ENCODE results near the gene GGT5.
"Not testable (repeated sequence)": the region's sequence is repeated elsewhere in the genome, so short reads cannot be mapped to it uniquely, and the experiment has no call there.

GGT5 gene

DNA sequence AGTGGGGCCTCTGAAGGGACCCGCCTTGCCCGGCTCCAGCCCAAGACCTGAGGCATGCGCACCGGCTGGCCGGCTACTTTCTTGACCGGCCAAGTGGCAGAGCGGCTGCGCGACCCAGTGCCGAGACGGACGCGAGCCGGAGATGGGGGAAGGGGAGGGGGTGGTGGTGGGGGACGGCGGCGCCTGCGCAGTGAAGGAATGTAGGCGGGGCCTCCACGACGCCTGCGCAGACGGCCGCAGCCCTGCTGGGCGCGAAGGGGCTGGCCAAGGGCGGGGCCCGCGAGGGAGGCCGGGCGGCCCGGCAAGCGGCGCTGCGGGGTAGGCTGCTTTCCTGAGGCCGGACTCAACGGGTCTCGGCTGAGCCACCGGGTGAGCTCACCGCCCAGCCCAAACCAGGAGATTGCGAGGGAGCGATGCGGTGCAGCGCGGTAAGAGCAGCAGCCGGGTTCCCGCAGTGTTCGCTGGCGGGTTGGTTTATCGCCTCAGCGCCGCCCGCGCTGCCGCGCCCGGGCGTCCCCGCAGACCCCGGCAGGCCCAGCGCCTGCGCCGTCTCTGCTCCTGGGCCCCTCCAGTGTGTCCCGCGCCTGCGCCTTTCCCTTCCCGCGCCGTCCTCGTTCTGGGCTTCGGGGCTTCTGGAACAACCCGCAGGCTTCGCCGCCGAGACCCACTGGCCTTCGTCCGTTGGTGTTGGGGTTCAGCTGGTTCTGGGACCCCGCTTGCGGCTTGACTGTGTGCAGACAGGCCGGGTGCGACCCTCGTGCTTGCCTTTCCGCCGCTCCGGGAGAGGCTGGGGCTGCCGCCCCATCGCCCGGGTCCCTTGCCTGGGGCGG, 25.9 kb upstream of the GGT5 start, which contains the start of gene SPECC1L:
SPECC1L (plus strand) TSS at position 276 of the 830 bp plus-strand sequence. CDS start 31,401 bp downstream, outside the sequence.
- TF ChIP-seq, protein P1, sequence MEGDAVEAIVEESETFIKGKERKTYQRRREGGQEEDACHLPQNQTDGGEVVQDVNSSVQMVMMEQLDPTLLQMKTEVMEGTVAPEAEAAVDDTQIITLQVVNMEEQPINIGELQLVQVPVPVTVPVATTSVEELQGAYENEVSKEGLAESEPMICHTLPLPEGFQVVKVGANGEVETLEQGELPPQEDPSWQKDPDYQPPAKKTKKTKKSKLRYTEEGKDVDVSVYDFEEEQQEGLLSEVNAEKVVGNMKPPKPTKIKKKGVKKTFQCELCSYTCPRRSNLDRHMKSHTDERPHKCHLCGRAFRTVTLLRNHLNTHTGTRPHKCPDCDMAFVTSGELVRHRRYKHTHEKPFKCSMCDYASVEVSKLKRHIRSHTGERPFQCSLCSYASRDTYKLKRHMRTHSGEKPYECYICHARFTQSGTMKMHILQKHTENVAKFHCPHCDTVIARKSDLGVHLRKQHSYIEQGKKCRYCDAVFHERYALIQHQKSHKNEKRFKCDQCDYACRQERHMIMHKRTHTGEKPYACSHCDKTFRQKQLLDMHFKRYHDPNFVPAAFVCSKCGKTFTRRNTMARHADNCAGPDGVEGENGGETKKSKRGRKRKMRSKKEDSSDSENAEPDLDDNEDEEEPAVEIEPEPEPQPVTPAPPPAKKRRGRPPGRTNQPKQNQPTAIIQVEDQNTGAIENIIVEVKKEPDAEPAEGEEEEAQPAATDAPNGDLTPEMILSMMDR (IDR thresholded peaks at IDR 0.05; ENCODE audit: low read depth, low read length, missing control alignments) = no peak
- peak; percentile 72 for DNase-seq (ENCODE audit: low read depth)
- peak within 1 kb of the TSS; percentile 97 for H3K4me3 ChIP-seq (ENCODE audit: low read depth, low read length)
- in situ Hi-C loops (cut with HindIII; ENCODE audit: low sequenced_read_pairs) = no loop called here

DNA sequence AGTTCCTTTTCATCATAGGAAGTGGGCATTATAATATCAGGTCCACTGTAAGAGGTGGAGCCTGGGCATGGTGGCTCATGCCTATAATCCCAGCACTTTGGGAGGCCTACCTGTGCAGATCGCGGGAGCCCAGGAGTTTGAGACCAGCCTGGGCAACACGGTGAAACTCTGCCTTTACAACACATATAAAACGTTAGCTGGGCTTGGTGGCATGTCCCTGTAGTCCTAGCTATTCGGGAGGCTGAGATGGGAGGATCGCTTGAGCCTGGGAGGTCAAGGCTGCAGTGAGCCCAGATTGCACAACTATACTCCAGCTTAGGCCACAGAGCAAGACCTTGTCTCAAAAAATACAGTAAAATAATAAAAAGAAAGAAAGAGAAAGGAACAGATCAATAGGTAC, 21.6 kb upstream of the GGT5 start:
- in situ Hi-C loops (cut with HindIII; ENCODE audit: low sequenced_read_pairs); DNase-seq (ENCODE audit: low read depth); H3K4me3 ChIP-seq (ENCODE audit: low read depth, low read length): not testable (repeated sequence)

DNA sequence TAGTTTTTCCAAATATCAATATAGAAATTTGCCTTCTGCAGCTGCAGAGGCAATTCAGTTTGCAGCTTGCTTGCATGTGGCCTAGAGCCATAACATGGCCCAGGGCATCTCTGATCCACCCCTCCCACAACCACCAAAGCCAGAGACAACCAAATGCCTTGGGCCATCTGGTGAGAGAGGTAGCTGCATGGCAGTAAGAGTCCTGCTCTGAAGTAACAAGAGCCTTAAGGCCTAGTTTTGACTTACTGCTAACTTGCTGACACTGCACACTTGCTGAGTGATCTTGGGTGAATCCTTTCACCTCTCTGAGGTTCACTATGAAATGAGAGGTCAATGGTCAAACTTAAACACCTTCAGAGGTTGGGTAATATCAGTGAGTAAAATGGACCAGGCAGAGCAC, 20.9 kb upstream of the GGT5 start:
- in situ Hi-C loops (cut with HindIII; ENCODE audit: low sequenced_read_pairs) = no loop called here
- TF ChIP-seq, protein P1 (IDR thresholded peaks at IDR 0.05; ENCODE audit: low read depth, low read length, missing control alignments) = no peak
- DNase-seq (ENCODE audit: low read depth) = no peak
- H3K4me3 ChIP-seq (ENCODE audit: low read depth, low read length) = no peak overlapping the region

DNA sequence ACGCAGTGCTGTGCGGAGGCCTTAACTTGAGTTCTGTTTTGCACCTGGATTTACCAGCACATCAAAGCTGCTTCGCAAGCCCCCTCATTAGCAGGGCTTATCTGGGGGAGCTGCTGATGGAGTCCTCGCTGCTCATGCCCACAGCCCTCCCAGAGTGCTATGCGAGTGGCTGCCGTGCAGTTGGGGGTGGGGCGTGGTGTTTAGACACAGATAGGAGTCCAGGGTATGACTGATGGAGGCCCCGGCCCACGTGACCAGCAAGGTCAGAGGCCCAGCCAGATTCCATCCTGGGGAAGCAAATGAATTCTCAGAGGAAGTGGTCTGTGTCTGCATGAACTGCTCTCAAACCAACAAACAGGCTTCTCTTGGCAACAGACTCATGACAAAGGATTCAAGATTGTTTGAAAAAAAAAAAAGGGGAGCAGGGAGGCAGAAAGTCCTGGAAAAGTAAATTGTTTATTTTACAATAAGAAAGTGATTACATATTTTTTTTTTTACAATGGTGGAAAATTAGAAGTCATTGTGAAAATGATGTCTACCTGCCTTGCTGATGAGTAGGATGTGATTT, 19.5 kb upstream of the GGT5 start:
- DNase-seq (ENCODE audit: low read depth); in situ Hi-C loops (cut with HindIII; ENCODE audit: low sequenced_read_pairs); H3K4me3 ChIP-seq (ENCODE audit: low read depth, low read length): not testable (repeated sequence)

DNA sequence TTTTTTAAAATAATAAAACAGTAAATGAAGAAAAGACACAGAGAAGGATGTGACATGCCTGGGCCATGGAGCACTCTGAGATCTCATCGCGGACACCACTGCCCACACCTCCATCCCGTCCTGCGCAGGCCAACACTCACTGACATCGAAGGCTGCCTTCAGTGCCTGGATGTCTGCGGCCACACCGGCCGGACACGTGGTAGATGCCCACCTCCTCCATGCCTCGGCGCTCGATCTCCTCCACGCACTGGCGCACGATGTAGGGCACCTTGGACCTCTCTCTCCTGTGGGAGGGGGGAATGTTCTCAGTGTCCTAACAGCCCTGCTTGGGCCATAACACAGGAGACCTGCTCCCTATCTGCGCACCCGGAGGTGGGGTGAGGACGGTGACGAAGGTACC, 18.6 kb upstream of the GGT5 start:
- in situ Hi-C loops (cut with HindIII; ENCODE audit: low sequenced_read_pairs); DNase-seq (ENCODE audit: low read depth); H3K4me3 ChIP-seq (ENCODE audit: low read depth, low read length): not testable (repeated sequence)

DNA sequence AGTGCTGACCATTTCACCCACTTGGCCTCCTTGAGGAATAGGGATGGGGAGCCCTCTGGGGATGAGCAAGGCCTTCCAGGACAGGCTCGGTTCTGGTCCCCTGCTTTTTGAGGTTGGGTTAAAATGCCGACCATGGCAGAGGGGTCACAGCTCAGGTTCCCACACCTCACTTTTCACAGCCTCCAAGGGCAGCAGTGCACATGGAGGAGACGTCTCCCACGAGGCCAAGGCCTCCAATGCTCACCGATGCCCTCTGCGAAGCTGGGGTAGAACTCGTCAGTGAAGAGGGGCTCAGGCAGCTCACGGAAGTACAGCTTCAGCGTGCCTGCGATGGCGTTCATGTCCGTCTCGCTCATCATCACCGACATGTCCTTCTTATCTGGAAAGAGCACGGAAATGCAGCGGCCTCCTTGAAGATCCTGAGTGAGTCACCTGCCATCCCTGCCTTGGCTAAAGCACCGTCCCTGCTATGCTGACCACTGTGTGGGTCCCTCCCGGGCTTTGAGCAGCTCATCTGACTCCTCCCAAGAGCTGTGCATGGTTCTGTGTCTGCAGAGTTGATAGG, 17.4 kb upstream of the GGT5 start:
- in situ Hi-C loops (cut with HindIII; ENCODE audit: low sequenced_read_pairs); H3K4me3 ChIP-seq (ENCODE audit: low read depth, low read length); DNase-seq (ENCODE audit: low read depth): not testable (repeated sequence)

DNA sequence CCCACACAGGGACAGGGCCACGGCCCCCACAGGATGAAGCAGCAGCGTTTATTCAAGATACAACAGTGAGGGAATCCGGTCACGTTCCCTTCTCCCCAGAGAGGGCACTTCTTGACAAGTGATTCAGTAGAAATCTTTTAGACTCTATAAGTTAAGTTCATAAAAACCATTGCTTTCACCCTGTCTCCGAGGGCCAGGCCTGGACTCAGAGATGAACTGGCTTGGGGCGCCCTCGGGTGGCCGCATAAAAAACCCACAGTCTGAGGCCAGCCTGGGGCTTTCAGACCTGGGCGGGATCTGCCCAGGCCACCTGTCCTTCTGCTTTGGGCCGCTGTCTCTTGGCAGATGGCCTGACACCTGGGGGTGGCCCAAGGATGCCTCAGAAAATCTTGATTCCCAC, 14.6 kb upstream of the GGT5 start:
- DNase-seq (ENCODE audit: low read depth) = peak; percentile 71
- TF ChIP-seq, protein P1 (IDR thresholded peaks at IDR 0.05; ENCODE audit: low read depth, low read length, missing control alignments) = peak; percentile 20
- H3K4me3 ChIP-seq (ENCODE audit: low read depth, low read length); in situ Hi-C loops (cut with HindIII; ENCODE audit: low sequenced_read_pairs): not testable (repeated sequence)

DNA sequence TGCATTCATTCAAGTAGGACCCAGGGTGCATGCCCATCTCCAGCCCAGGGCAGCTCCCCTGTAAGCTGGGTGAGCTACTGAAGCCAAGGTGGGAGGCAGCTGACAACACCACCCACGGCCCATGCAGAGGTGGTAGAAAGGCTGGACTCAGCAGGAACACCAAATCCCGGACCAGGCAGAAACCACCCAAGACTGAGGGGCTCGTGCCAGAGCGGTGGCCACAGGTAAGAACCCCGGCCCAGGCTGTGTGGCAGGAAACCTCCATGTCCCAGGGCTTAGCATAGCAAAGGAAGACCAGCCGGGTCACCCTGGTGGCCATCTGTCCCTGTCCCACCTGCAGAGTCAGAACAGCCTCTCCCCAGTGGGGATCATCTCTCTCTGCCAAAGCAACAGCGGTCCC, 11.9 kb upstream of the GGT5 start:
- DNase-seq (ENCODE audit: low read depth); in situ Hi-C loops (cut with HindIII; ENCODE audit: low sequenced_read_pairs); H3K4me3 ChIP-seq (ENCODE audit: low read depth, low read length): not testable (repeated sequence)

DNA sequence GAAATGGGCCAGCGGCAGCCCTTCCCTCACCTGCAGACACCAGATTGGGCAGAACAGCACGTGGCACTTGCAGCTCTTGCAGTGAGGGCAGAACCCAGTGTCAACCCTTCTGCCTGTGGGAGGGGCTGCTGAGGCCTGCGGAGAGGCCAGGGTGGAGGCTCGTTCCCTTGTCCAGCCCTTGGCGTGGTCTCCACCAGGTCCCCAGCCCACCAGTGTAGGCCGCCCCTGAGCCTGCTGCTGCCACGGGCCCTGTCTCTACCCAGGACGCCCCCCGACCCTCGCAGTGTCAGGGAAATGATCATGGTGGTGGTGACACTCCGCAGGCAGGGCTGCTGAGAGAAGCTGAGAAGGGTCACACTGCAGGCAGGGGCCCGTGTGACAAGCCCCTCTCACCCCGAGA, 11.3 kb upstream of the GGT5 start:
- H3K4me3 ChIP-seq (ENCODE audit: low read depth, low read length); DNase-seq (ENCODE audit: low read depth); in situ Hi-C loops (cut with HindIII; ENCODE audit: low sequenced_read_pairs): not testable (repeated sequence)

DNA sequence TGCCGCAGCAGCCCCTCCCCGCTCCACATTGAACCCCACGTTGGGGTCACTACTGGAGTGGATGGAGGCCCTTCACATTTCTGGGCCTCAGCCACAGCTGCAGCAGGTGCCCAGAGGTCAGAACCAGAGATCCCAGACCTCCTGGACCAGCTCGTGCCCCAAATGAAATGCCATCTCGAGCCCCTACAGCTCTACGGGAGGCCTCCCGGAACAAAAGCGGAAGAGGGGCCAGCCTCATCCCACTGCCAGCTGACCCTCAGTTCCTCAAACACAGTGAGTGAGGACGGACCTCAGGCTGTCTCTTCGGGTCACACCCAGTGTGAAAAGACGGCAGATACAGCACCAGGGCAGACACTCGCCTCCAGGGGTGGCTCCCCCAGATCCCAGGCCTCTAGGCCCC, 8.2 kb upstream of the GGT5 start:
- H3K4me3 ChIP-seq (ENCODE audit: low read depth, low read length); in situ Hi-C loops (cut with HindIII; ENCODE audit: low sequenced_read_pairs); DNase-seq (ENCODE audit: low read depth): not testable (repeated sequence)

DNA sequence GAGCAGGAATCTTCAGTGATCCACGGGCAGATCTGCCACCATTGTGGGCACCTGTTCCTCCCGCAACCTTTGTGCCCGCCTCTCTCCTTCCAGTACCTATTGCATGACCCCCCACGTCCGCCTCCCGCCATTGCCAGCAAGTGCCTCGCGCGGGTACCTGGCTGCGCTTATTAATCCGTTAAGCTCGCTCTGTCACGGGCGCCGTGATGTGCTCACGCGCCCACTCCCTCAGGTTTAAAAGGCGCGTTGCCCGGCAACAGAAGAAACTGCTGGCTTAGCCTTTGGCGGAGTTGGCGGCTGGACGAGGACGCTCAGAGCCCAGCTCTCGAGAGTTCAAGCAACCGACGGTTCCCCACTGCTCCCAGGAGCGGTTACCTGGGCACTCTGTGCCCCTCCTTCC, 6.4 kb upstream of the GGT5 start:
- H3K4me3 ChIP-seq (ENCODE audit: low read depth, low read length); DNase-seq (ENCODE audit: low read depth); in situ Hi-C loops (cut with HindIII; ENCODE audit: low sequenced_read_pairs): not testable (repeated sequence)

DNA sequence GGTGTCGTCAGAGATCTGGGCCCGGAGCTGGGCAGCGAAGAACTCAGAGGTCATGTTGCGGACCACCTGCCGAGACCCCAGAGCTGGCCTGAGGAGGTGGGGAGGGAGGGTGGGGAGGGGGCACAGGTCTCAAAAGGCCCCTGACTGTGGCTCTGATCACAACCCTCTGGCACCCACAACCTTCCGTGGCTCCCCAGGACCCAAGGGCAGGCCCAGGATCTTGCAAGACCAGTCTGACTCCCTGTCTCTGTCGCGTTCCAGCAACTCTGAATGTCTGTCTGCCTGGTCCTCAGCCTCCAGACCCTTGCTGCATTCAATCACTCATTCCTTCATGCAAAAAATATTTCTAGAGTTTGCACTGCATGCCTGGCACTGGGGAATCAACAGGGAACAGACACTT, 4.5 kb upstream of the GGT5 start:
- in situ Hi-C loops (cut with HindIII; ENCODE audit: low sequenced_read_pairs); DNase-seq (ENCODE audit: low read depth); H3K4me3 ChIP-seq (ENCODE audit: low read depth, low read length): not testable (repeated sequence)

DNA sequence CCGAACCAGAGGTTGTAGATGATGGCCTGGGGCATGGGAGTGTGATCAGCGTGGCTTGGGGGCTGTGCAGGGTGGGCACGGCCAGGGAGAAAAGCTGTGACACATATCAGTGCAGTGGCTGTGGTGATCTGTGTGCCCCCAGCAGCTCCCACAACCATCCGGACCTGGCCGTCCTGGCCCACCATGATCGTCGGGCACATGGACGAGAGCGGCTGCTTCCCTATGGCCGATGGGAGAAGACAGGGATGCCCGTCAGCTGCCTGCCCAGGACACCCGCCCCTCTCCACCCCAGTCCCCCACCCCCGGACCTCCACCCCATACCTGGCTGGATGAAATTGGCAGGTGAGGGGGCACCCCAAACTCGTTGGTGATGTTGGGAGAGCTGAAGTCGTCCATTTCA, 3.7 kb upstream of the GGT5 start:
- H3K4me3 ChIP-seq (ENCODE audit: low read depth, low read length); DNase-seq (ENCODE audit: low read depth); in situ Hi-C loops (cut with HindIII; ENCODE audit: low sequenced_read_pairs): not testable (repeated sequence)
